Stimulated activated memory B cell treated with anti-CD40 and anti-IgM and Interleukin-4, amounts not matched to agents 10 μg/mL and 1 μg/mL and 100 μg/mL, for 72 hours (primary cell): ENCODE data around the gene LRIG1.
A peak's percentile ranks its signal among the peaks of the same experiment; 100 is the strongest.

Experiments used
- ATAC-seq: fragments of 150-1000 bp; cut with Tn5 transposase; 2 replicates; pipeline ENCODE4 v1.10.0; 2021
- H3K27ac Mint-ChIP-seq: one replicate; pipeline ENCODE4 v1.8.0; 2022; ENCODE audit warnings: mild to moderate bottlenecking, mixed read lengths
- H3K27me3 Mint-ChIP-seq: one replicate; pipeline ENCODE4 v1.8.0; 2022; ENCODE audit warnings: mixed read lengths
- H3K36me3 Mint-ChIP-seq: one replicate; pipeline ENCODE4 v1.8.0; 2022; ENCODE audit warnings: mixed read lengths
- H3K4me1 Mint-ChIP-seq: one replicate; pipeline ENCODE4 v1.8.0; 2022; ENCODE audit warnings: mixed read lengths
- H3K4me3 Mint-ChIP-seq: one replicate; pipeline ENCODE4 v1.8.0; 2022; ENCODE audit warnings: mild to moderate bottlenecking, moderate library complexity, mixed read lengths
- H3K9me3 Mint-ChIP-seq: one replicate; pipeline ENCODE4 v1.8.0; 2022; ENCODE audit warnings: mixed read lengths

LRIG1 gene

GRCh38 chr3:66518126-66518525 is 17.3 kb upstream of the LRIG1 start:
- no peak for ATAC-seq
- no peaks in the 10 kb centered on the region for H3K9me3 Mint-ChIP-seq
- no peaks in the 10 kb centered on the region for H3K36me3 Mint-ChIP-seq
- no peaks in the 10 kb centered on the region for H3K4me1 Mint-ChIP-seq
- no peak overlapping the region for H3K27ac Mint-ChIP-seq
- H3K27me3 Mint-ChIP-seq, result peaks cover 55% of the 10 kb centered on the region
- H3K4me3 Mint-ChIP-seq, result no peak overlapping the region

- Mint-ChIP-seq H3K36me3 (no peaks in the 10 kb centered on the region), H3K9me3 (no peaks in the 10 kb centered on the region), H3K27me3 (peaks cover 48% of the 10 kb centered on the region), H3K27ac (no peak overlapping the region), H3K4me3 (no peak overlapping the region), H3K4me1 (no peaks in the 10 kb centered on the region)
- ATAC-seq, result no peak
Measured at GRCh38 chr3:66517241-66517640, 16.4 kb upstream of the LRIG1 start.

GRCh38 chr3:66508461-66508860 is 7.6 kb upstream of the LRIG1 start:
- H3K4me1 Mint-ChIP-seq, result no peaks in the 10 kb centered on the region

GRCh38 chr3:66507423-66508260 is 6.8 kb upstream of the LRIG1 start:
- ATAC-seq, result no peak
- Mint-ChIP-seq H3K27me3 (peaks cover 15% of the 10 kb centered on the region), H3K27ac (no peak overlapping the region), H3K4me3 (no peak overlapping the region), H3K36me3 (no peaks in the 10 kb centered on the region), H3K9me3 (no peaks in the 10 kb centered on the region), H3K4me1 (no peaks in the 10 kb centered on the region)

More at GRCh38 chr3:66508461-66508860, 7.6 kb upstream of the LRIG1 start:
- ATAC-seq, result no peak
- Mint-ChIP-seq H3K27me3 (peaks cover 20% of the 10 kb centered on the region), H3K4me3 (no peak overlapping the region), H3K9me3 (no peaks in the 10 kb centered on the region), H3K36me3 (no peaks in the 10 kb centered on the region), H3K27ac (no peak overlapping the region)

GRCh38 chr3:66506154-66506553 is 5.3 kb upstream of the LRIG1 start:
- H3K36me3 Mint-ChIP-seq, result no peaks in the 10 kb centered on the region
- H3K9me3 Mint-ChIP-seq, result no peaks in the 10 kb centered on the region
- no peak overlapping the region for H3K27ac Mint-ChIP-seq
- no peak for ATAC-seq
- H3K27me3 Mint-ChIP-seq, result peaks cover 6% of the 10 kb centered on the region
- peaks cover 7% of the 10 kb centered on the region for H3K4me1 Mint-ChIP-seq
- H3K4me3 Mint-ChIP-seq, result no peak overlapping the region

DNA sequence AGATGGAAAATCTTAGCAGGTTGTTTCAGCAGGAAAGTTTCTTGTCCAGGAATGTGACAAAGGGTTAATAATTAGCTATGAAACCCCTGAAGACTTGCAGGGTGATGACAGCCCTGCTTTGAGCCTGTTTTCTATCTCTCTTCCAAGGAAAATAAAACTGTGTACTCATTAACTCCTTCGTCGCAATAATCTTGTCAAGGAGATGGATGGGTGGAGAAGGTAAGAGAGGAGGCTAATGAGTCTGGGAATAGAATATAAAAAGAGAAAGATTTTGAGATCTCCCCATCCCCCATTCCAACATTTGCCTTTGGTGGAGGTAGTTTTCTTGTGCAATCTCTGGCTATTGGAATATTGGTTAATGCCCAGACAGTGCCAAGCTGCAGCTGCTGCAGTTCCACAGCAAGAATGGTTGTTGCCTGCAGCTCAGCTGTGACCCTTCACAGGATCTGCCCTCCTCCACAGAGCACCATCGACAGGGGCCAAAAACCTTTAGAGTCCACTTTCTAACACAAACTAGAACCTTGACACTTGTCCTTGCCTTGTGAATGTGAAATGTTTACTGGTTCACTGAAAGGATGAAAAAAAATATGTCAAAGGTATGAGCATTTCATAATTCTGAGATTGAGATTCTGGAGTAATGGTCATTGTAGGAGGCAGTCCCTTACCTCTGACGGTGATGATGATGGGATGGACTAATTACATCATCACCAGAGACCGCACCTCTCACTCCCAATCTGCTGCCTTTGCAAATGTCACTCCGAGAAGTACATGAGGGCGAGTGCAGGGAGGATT is 4.2 kb upstream of the LRIG1 start:
- peaks cover 3% of the 10 kb centered on the region for H3K27me3 Mint-ChIP-seq
- H3K27ac Mint-ChIP-seq, result no peak overlapping the region
- H3K9me3 Mint-ChIP-seq, result no peaks in the 10 kb centered on the region
- H3K4me1 Mint-ChIP-seq, result peaks cover 11% of the 10 kb centered on the region
- H3K36me3 Mint-ChIP-seq, result no peaks in the 10 kb centered on the region
- H3K4me3 Mint-ChIP-seq, result no peak overlapping the region
- no peak for ATAC-seq

- no peak overlapping the region for H3K4me3 Mint-ChIP-seq
- H3K9me3 Mint-ChIP-seq, result no peaks in the 10 kb centered on the region
- H3K36me3 Mint-ChIP-seq, result no peaks in the 10 kb centered on the region
- ATAC-seq, result no peak
- H3K27ac Mint-ChIP-seq, result no peak overlapping the region
- H3K27me3 Mint-ChIP-seq, result peaks cover 17% of the 10 kb centered on the region
- H3K4me1 Mint-ChIP-seq, result peaks cover 17% of the 10 kb centered on the region
Measured at GRCh38 chr3:66502981-66503380, 2.2 kb upstream of the LRIG1 start.

DNA sequence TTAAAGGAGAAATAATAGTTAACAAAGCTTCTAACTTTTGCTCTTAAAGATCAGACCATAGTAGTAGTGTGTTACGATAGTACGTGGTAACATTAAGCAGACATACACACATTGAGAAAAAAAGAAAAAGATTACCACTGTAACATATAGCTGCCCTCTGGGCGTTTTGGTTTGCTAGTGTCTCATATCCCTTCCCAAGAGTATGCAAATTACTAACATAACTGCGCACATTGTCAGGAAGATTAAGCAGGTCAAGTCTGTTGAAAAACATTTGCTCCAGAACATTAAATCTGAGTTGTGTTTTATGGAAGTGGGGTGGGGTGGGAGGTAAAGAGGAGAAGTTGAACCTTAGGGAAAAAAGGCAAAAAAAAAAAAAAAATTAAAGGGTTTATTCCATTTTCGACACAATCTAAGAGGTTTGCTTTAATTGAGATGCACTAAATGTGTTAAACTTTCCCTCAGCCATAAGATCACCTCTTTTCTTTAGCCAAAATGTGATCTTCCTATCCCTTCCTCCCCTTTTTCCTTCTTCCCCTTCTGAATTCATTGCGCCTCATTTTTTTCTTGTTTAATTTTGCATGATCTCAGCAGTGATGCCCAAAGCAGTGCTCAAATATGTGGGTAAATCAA is 1.5 kb upstream of the LRIG1 start:
- peaks cover 17% of the 10 kb centered on the region for H3K27me3 Mint-ChIP-seq
- no peaks in the 10 kb centered on the region for H3K36me3 Mint-ChIP-seq
- H3K27ac Mint-ChIP-seq, result no peak overlapping the region
- H3K9me3 Mint-ChIP-seq, result no peaks in the 10 kb centered on the region
- H3K4me3 Mint-ChIP-seq, result no peak overlapping the region
- peaks cover 17% of the 10 kb centered on the region for H3K4me1 Mint-ChIP-seq
- ATAC-seq, result no peak

DNA sequence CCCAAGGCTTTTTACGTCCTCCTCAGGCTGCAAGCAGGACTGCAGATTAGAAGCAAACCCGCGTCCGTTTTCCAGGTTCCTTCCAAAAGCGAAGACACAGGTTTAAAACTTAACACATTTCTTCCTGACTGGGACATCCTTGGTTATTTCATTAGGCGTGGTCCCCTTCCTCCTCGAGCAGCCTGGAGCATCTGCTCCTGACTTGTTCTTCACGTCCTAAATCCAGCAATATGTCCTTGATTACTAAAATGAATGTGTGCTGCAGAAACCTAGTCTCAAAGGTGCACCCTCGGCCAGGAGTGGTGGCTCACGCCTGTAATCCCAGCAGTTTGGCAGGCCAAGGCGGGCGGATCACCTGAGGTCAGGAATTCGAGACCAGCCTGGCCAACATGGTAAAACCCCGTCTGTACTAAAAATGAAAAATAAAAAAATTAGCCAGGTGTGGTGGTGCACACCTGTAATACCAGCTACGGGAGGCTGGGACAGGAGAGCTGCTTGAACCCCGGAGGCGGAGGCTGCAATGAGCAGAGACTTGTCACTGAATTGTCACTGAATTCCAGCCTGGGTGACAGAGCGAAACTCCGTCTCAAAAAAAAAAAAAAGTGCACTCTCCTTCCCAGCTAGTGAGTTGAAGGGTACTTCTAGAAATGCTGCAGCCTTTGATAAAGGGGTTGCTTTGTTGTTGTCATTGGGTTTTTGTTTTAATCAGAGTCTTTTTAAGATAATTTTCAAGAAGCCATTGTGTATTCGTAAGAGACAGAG is 842 bp upstream of the LRIG1 start:
- peak overlapping the region; percentile 31 for H3K27ac Mint-ChIP-seq
- no peaks in the 10 kb centered on the region for H3K36me3 Mint-ChIP-seq
- no peak for ATAC-seq
- peak overlapping the region; percentile 82 for H3K4me3 Mint-ChIP-seq
- no peaks in the 10 kb centered on the region for H3K9me3 Mint-ChIP-seq
- H3K27me3 Mint-ChIP-seq, result peaks cover 19% of the 10 kb centered on the region
- H3K4me1 Mint-ChIP-seq, result peaks cover 17% of the 10 kb centered on the region

- Mint-ChIP-seq H3K27ac (no peak overlapping the region), H3K36me3 (no peaks in the 10 kb centered on the region), H3K4me3 (peak overlapping the region; percentile 68), H3K9me3 (no peaks in the 10 kb centered on the region), H3K4me1 (peaks cover 17% of the 10 kb centered on the region), H3K27me3 (peaks cover 35% of the 10 kb centered on the region)
- peak; percentile 26 for ATAC-seq
Measured at GRCh38 chr3:66499881-66500575, 794 bp downstream of the LRIG1 start.

DNA sequence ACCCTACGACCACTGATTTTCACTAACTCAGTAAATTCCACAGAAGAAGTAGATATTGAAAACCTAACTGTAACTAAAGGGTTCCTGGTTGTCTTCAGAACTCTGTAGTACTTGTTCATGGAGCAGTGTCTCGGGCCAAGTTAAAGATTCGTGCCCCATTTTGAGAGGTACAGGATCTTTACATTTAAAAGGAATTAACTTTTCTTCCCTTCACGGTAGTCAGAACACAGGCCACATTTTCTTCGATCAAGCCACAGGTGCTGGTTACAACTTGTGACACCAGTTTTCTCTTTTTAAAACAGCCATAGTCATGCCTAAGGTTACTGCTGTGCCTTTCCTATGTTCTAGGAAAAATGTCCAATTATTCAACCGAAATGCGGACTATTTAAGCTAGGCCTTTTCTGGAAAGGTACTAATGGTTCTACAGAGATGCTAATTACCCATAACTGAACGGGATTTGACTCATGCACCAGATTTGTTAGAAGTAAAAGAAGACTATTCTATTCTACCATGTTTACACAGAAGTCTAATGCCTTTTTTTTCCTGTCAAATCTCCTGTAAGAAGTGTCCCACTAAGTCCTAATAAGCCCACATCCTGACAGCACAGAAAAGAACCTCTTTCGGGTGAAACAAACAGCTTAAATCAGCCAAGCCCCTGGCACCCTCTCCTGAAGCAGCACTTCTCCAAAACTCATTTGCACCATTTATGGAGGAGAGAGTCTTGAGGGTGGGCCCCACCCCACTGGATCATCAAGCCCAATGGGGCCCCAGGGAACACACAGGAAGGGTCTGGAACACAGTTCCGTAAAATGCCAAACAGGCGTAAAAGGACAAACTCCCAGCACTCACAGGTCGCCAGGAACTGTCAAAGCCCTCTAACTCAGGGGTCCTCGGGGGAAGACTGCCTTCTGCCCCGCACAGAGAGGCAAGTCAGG is 1.9 kb downstream of the LRIG1 start:
- Mint-ChIP-seq H3K27me3 (peaks cover 40% of the 10 kb centered on the region), H3K4me1 (peaks cover 17% of the 10 kb centered on the region), H3K36me3 (no peaks in the 10 kb centered on the region), H3K27ac (no peak overlapping the region), H3K4me3 (peak overlapping the region; percentile 68), H3K9me3 (no peaks in the 10 kb centered on the region)
- ATAC-seq, result no peak

- Mint-ChIP-seq H3K36me3 (no peaks in the 10 kb centered on the region), H3K27me3 (peaks cover 49% of the 10 kb centered on the region), H3K9me3 (no peaks in the 10 kb centered on the region), H3K27ac (no peak overlapping the region), H3K4me3 (no peak overlapping the region), H3K4me1 (peaks cover 21% of the 10 kb centered on the region)
- no peak for ATAC-seq
Measured at GRCh38 chr3:66497985-66498671, 2.7 kb downstream of the LRIG1 start.

GRCh38 chr3:66497288-66497984 is 3.4 kb downstream of the LRIG1 start:
- no peaks in the 10 kb centered on the region for H3K36me3 Mint-ChIP-seq
- H3K27ac Mint-ChIP-seq, result no peak overlapping the region
- peaks cover 49% of the 10 kb centered on the region for H3K27me3 Mint-ChIP-seq
- no peak for ATAC-seq
- peaks cover 21% of the 10 kb centered on the region for H3K4me1 Mint-ChIP-seq
- H3K9me3 Mint-ChIP-seq, result no peaks in the 10 kb centered on the region
- H3K4me3 Mint-ChIP-seq, result no peak overlapping the region
